IMR-90 (cell line): ENCODE measurements around the gene EIF3CL. TPM values are rescaled to one million over a fixed set of nuclear protein-coding genes. Genes with fewer than 3 reads are reported as not detected.
"Not testable (repeated sequence)": the region's sequence is repeated elsewhere in the genome, so short reads cannot be mapped to it uniquely, and the experiment has no call there.

Source experiments
- ATAC-seq: fragments of 200-7000 bp; cut with Tn5 transposase; 2 replicates; pipeline ENCODE4 v1.9.1; 2020; ENCODE audit warnings: low read depth, mild to moderate bottlenecking, moderate library complexity
- BruUV-seq: library from RNA; stranded (reverse); fragments of 400-500 nt; replicated peaks from 2 replicates; lab custom pipeline; 2021; lab: Mats Ljungman, UMichigan
- CTCF ChIA-PET: fragments of 300-600 bp; formaldehyde crosslinking; extraction: SDS; loops from one replicate; lab custom pipeline; 2021; ENCODE audit warnings: antibody characterized with exemption; lab: Yijun Ruan, JAX
- POLR2A ChIA-PET: fragments of 300-600 bp; sonication (Branson Sonifier 250); formaldehyde crosslinking; loops from one replicate; lab custom pipeline; 2022; ENCODE audit warnings: antibody characterized with exemption; ENCODE audit not compliant: unreplicated experiment; lab: Charles Lee
- DNase-seq: peaks from one replicate; pipeline ENCODE4 v3.0.0; 2013
- H2AFZ ChIP-seq: replicated peaks from 2 replicates; pipeline ENCODE3; 2013; ENCODE audit warnings: low read length, mild to moderate bottlenecking; ENCODE audit not compliant: poor library complexity
- H2AK5ac ChIP-seq: 2 replicates; pipeline ENCODE4 v1.6.1; 2013; ENCODE audit warnings: low read depth, low read length, inconsistent platforms
- H2AK9ac ChIP-seq: replicated peaks from 2 replicates; pipeline ENCODE3; 2013; ENCODE audit warnings: mild to moderate bottlenecking, low read depth, low read length, moderate library complexity; ENCODE audit not compliant: poor library complexity
- H2BK120ac ChIP-seq: 2 replicates; pipeline ENCODE4 v1.6.1; 2013; ENCODE audit warnings: low read depth, low read length, inconsistent platforms
- H2BK15ac ChIP-seq: 3 replicates; pipeline ENCODE4 v1.6.1; 2013; ENCODE audit warnings: low read depth, low read length, inconsistent platforms
- H2BK20ac ChIP-seq: 2 replicates; pipeline ENCODE4 v1.6.1; 2013; ENCODE audit warnings: low read depth, mild to moderate bottlenecking, inconsistent platforms, low read length, moderate library complexity
- H2BK5ac ChIP-seq: 2 replicates; pipeline ENCODE4 v1.6.1; 2013; ENCODE audit warnings: mild to moderate bottlenecking, low read depth, low read length, inconsistent platforms; ENCODE audit not compliant: poor library complexity, severe bottlenecking
- H3K14ac ChIP-seq: replicated peaks from 2 replicates; pipeline ENCODE4 v1.6.1; 2013; ENCODE audit warnings: low read depth, low read length, inconsistent platforms
- H3K18ac ChIP-seq: 2 replicates; pipeline ENCODE4 v1.6.1; 2013; ENCODE audit warnings: low read depth, low read length, control low read depth
- H3K23ac ChIP-seq: 2 replicates; pipeline ENCODE4 v1.6.1; 2013; ENCODE audit warnings: low read depth, low read length, inconsistent platforms
- H3K27ac ChIP-seq: 2 replicates; pipeline ENCODE4 v1.5.1; 2013; ENCODE audit warnings: mild to moderate bottlenecking, control low read depth, low read length; ENCODE audit not compliant: insufficient read depth
- H3K27me3 ChIP-seq: 2 replicates; pipeline ENCODE4 v1.6.1; 2013; ENCODE audit warnings: low read length; ENCODE audit not compliant: control insufficient read depth, insufficient read depth
- H3K36me3 ChIP-seq: 2 replicates; pipeline ENCODE4 v1.6.1; 2013; ENCODE audit warnings: low read length, mixed read lengths; ENCODE audit not compliant: control insufficient read depth, insufficient read depth
- H3K4ac ChIP-seq: 2 replicates; pipeline ENCODE4 v1.6.1; 2013; ENCODE audit warnings: low read depth, low read length, inconsistent platforms
- H3K4me1 ChIP-seq: 2 replicates; pipeline ENCODE4 v1.6.1; 2013; ENCODE audit warnings: low read length, mixed read lengths; ENCODE audit not compliant: control insufficient read depth, insufficient read depth
- H3K4me2 ChIP-seq: 2 replicates; pipeline ENCODE4 v1.6.1; 2013; ENCODE audit warnings: low read depth, mild to moderate bottlenecking, control low read depth, low read length, moderate library complexity
- H3K4me3 ChIP-seq: 2 replicates; pipeline ENCODE4 v1.5.1; 2013; ENCODE audit warnings: low read depth, mild to moderate bottlenecking, control low read depth, low read length, moderate library complexity; ENCODE audit not compliant: insufficient read depth
- H3K56ac ChIP-seq: 2 replicates; pipeline ENCODE4 v1.6.1; 2013; ENCODE audit warnings: low read length, inconsistent platforms; ENCODE audit not compliant: insufficient read depth; ENCODE audit errors: extremely low read depth
- H3K79me1 ChIP-seq, 2 experiments: 2 replicates each; pipeline ENCODE4 v1.6.1; 2013; ENCODE audit warnings: low read length in 2 of 2, inconsistent platforms in 1 of 2, low read depth in 1 of 2
- H3K9ac ChIP-seq: 2 replicates; pipeline ENCODE4 v1.6.1; 2013; ENCODE audit warnings: low read depth, low read length, control low read depth
- H3K9me1 ChIP-seq: 2 replicates; pipeline ENCODE4 v1.6.1; 2013; ENCODE audit warnings: low read length, inconsistent platforms; ENCODE audit not compliant: insufficient read depth
- H3K9me3 ChIP-seq: 2 replicates; pipeline ENCODE4 v1.6.1; 2013; ENCODE audit warnings: low read length; ENCODE audit not compliant: control insufficient read depth, insufficient read depth
- H4K20me1 ChIP-seq: 2 replicates; pipeline ENCODE4 v1.6.1; 2013; ENCODE audit warnings: low read length, inconsistent platforms; ENCODE audit not compliant: insufficient read depth
- H4K5ac ChIP-seq: 2 replicates; pipeline ENCODE4 v1.6.1; 2013; ENCODE audit warnings: mild to moderate bottlenecking, low read depth, low read length, control low read depth
- H4K8ac ChIP-seq, 2 experiments: 2 replicates each; pipeline ENCODE4 v1.6.1; 2013; ENCODE audit warnings: low read depth in 2 of 2, low read length in 2 of 2, control low read depth in 1 of 2, inconsistent platforms in 1 of 2
- H4K91ac ChIP-seq: 2 replicates; pipeline ENCODE4 v1.6.1; 2013; ENCODE audit warnings: low read depth, low read length, inconsistent platforms; ENCODE audit not compliant: insufficient read depth
- WGBS, 2 experiments: methylation state at CpG; one replicate each; pipeline versions ENCODE4 v1.1.5 to v1.1.7; 2013; ENCODE audit warnings: missing lambda C conversion rate in 2 of 2; ENCODE audit not compliant: insufficient read length in 1 of 2; ENCODE audit errors: extremely low coverage in 2 of 2; 5-methylcytosine and 5-hydroxymethylcytosine counted together
- dilution Hi-C: fragments of 300-500 bp; cut with HindIII; formaldehyde crosslinking; loops from one replicate; pipeline ENCODE4 v1.14.3; 2018; ENCODE audit warnings: low sequenced_read_pairs; ENCODE audit not compliant: unreplicated experiment
- in situ Hi-C: fragments of 300-500 bp; cut with MboI; formaldehyde crosslinking; loops from 3 replicates; pipeline ENCODE4 v1.14.3; 2019; ENCODE audit warnings: low sequenced_read_pairs, inconsistent platforms, mixed read lengths
- intact Hi-C: fragments of 100-400 bp; cut with micrococcal nuclease; formaldehyde crosslinking; loops from 2 replicates; pipeline ENCODE4 v1.10.0; 2022
- polyA plus RNA-seq, 3 experiments: library from polyadenylated mRNA; depleted of rRNA; stranded (reverse); fragments of >200 nt; gene quantifications; 2 replicates each; pipeline ENCODE4 v1.2.3, GENCODE V29; 2012; ENCODE audit warnings: low replicate concordance in 1 of 3
- total RNA-seq: library from RNA; depleted of rRNA; stranded (reverse); fragments of >200 nt; gene quantifications from 2 replicates; pipeline ENCODE4 v1.2.3, GENCODE V29; 2012

EIF3CL gene
- total and polyA plus RNA-seq, 2 of the 4 experiments (the other 2 are of a cell fraction): 143 to 180 TPM

DNA sequence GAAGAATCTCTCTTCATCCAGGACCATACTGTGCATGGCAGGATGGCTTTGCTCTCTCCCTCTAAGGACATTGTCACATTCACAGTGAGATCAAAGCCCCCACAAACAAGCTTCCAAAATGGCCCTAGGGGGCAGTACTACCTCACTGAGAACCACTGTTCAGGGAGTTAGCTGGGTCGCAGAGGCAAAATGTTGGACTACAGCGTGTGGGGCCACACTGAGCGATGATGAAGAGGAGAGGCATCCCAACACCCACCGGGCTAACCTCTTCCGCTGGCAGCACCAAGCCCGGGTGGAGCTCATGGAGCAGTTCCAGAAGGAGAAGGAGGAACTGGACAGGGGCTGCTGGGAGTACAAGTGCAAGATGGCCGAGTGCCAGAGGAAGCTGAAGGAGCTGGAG is 9.9 kb upstream of the EIF3CL start:
- H2BK20ac ChIP-seq, ATAC-seq, H2AK5ac ChIP-seq, H3K4ac ChIP-seq, H2BK15ac ChIP-seq, H3K79me1 ChIP-seq, H3K9ac ChIP-seq, dilution Hi-C loops, H3K9me1 ChIP-seq, H2BK5ac ChIP-seq, H3K9me3 ChIP-seq, H3K4me3 ChIP-seq, DNase-seq, H3K4me2 ChIP-seq, H4K5ac ChIP-seq, POLR2A ChIA-PET, H3K27me3 ChIP-seq, H2AFZ ChIP-seq, H3K14ac ChIP-seq, in situ Hi-C loops, H4K20me1 ChIP-seq, H4K8ac ChIP-seq, H3K4me1 ChIP-seq, BruUV-seq, CTCF ChIA-PET, H3K18ac ChIP-seq, H3K36me3 ChIP-seq, intact Hi-C loops, H2BK120ac ChIP-seq, H3K56ac ChIP-seq, H4K91ac ChIP-seq, H3K23ac ChIP-seq, H3K27ac ChIP-seq, H2AK9ac ChIP-seq: not testable (repeated sequence)
- no CpG with 5 or more reads among the region's 7 CpGs for WGBS, 2 experiments

DNA sequence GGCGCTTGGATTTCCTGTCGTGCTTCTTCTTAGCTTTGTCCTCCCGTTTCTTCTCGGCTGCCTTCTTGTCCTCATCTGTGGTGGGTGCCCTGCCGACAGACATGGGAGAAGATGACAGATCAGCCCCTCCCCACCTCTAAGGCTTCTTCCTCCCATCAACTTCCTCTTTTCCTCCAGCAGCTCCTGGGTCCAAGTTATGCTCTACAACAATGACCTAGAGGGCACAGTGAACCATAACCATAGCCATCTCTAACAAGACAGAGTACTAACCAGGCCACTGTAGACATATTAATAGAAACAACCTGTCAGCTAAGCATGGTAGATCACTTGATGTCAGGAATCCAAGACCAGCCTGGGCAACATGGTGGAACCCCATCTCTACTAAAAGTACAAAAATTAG is 11.6 kb downstream of the EIF3CL start:
- intact Hi-C loops, H3K14ac ChIP-seq, H3K9me1 ChIP-seq, CTCF ChIA-PET, POLR2A ChIA-PET, H3K9ac ChIP-seq, H3K4me2 ChIP-seq, H4K20me1 ChIP-seq, H2BK5ac ChIP-seq, H4K8ac ChIP-seq, H2BK15ac ChIP-seq, H4K5ac ChIP-seq, dilution Hi-C loops, H2BK120ac ChIP-seq, H3K23ac ChIP-seq, H2AFZ ChIP-seq, ATAC-seq, H3K27me3 ChIP-seq, DNase-seq, H3K27ac ChIP-seq, BruUV-seq, H3K4me3 ChIP-seq, in situ Hi-C loops, H2BK20ac ChIP-seq, H3K79me1 ChIP-seq, H2AK9ac ChIP-seq, H3K18ac ChIP-seq, H3K36me3 ChIP-seq, H2AK5ac ChIP-seq, H3K4ac ChIP-seq, H3K56ac ChIP-seq, H3K4me1 ChIP-seq, H3K9me3 ChIP-seq, H4K91ac ChIP-seq: not testable (repeated sequence)
- WGBS, 2 experiments: no CpG with 5 or more reads among the region's 5 CpGs
